NT2/D1 (cell line): ENCODE results near the gene PDK3.

ENCODE experiments used
- SUZ12 ChIP-seq: IDR thresholded peaks from 2 replicates; pipeline ENCODE4 v1.6.1; 2011; ENCODE audit not compliant: insufficient read length, insufficient read depth; ENCODE audit errors: extremely low read depth
- YY1 ChIP-seq: IDR thresholded peaks from 2 replicates; pipeline ENCODE4 v1.6.1; 2011; ENCODE audit not compliant: insufficient read length, insufficient read depth
- ZNF274 ChIP-seq: IDR thresholded peaks from 2 replicates; pipeline ENCODE4 v1.6.1; 2011; ENCODE audit warnings: mild to moderate bottlenecking, low read depth, low read length

DNA sequence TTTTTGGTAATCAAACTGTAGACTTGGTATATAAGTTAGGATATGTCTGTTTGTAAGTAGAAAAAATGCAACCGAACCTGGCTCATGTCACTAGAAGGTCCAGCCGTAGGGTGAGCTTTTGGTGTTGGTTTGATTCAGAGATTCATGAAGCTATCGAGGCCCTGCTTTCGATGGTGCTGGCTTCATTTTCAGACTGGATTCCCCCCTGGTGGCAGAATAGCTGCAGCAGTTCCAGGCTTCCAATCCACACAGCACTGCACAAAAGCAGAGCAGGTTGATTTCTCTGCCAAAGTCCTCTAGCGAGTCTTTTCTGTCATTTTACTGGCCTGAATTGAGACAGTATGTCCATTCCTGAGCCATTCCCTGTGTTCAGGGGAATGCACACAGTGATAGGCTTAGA lies 33.1 kb downstream of the PDK3 start:
- TF ChIP-seq YY1 (no peak), ZNF274 (no peak), SUZ12 (no peak)
